ENCODE measurements around the gene THSD7A.

The THSD7A gene

GRCh38 chr7:11817111-11817740, 14.8 kb downstream of the THSD7A start:
- H3K4me3 ChIP-seq (ENCODE audit: low read length): no peak overlapping the region
- no peak for DNase-seq (ENCODE audit: low read depth)
- TF ChIP-seq, protein P1, sequence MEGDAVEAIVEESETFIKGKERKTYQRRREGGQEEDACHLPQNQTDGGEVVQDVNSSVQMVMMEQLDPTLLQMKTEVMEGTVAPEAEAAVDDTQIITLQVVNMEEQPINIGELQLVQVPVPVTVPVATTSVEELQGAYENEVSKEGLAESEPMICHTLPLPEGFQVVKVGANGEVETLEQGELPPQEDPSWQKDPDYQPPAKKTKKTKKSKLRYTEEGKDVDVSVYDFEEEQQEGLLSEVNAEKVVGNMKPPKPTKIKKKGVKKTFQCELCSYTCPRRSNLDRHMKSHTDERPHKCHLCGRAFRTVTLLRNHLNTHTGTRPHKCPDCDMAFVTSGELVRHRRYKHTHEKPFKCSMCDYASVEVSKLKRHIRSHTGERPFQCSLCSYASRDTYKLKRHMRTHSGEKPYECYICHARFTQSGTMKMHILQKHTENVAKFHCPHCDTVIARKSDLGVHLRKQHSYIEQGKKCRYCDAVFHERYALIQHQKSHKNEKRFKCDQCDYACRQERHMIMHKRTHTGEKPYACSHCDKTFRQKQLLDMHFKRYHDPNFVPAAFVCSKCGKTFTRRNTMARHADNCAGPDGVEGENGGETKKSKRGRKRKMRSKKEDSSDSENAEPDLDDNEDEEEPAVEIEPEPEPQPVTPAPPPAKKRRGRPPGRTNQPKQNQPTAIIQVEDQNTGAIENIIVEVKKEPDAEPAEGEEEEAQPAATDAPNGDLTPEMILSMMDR (IDR thresholded peaks at IDR 0.05; ENCODE audit: insufficient read depth, low read depth, low read length, missing control alignments): no peak

GRCh38 chr7:11811709-11812108, 20.3 kb downstream of the THSD7A start:
- TF ChIP-seq, protein P1 (IDR thresholded peaks at IDR 0.05; ENCODE audit: insufficient read depth, low read depth, low read length, missing control alignments): no peak
- no peak overlapping the region for H3K4me3 ChIP-seq (ENCODE audit: low read length)
- DNase-seq (ENCODE audit: low read depth): no peak

DNA sequence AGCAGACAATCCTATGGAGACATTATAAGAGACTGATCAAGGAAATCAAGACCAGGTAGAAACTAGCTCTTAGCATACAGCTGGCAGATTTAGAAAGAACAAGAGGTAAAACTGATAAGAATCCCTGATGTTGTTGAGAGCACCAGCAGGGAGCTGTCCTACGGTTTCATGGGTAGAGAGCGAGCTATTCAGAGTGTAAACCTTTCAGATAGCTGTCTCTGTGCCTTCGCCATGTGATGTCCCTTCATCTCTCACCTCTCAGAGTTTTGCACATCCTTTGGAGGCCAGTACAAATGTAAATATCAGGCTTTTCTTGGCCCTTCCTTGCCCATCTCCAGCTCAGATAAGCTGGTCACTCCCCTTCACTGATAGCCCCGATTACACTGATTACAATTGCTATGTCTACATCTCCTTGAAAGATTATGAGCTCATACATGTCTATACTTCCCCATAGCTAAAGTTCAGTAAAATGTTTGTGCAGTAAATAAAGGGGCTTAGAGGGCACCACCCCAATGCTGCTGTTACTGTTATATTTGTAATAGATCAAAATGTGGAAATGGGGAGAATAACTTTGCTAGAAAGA, 21.9 kb downstream of the THSD7A start:
- TF ChIP-seq, protein P1 (IDR thresholded peaks at IDR 0.05; ENCODE audit: insufficient read depth, low read depth, low read length, missing control alignments): no peak
- H3K4me3 ChIP-seq (ENCODE audit: low read length): no peak overlapping the region
- DNase-seq (ENCODE audit: low read depth): no peak

DNA sequence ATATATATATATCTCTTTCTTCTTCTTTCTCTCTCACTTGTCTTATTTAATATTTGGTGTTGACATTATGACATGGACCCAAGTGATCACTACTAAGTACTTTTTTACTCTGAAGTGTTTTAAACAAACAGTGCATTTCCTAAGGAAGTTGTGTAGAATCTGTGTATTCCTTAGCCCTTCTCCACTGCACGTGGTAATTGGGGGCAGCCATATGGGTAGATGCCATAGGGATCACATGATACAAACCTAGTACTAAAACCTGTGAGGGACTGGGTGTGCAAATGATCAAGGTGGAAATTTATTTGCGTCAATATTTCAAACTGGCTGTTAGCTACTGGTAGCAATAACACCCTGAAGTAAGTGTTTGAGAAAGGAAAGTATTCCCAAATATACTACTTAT, 25.0 kb downstream of the THSD7A start:
- TF ChIP-seq, protein P1 (IDR thresholded peaks at IDR 0.05; ENCODE audit: insufficient read depth, low read depth, low read length, missing control alignments): no peak
- H3K4me3 ChIP-seq (ENCODE audit: low read length): no peak overlapping the region
- no peak for DNase-seq (ENCODE audit: low read depth)

- no peak for DNase-seq (ENCODE audit: low read depth)
- TF ChIP-seq, protein P1 (IDR thresholded peaks at IDR 0.05; ENCODE audit: insufficient read depth, low read depth, low read length, missing control alignments): no peak
- H3K4me3 ChIP-seq (ENCODE audit: low read length): no peak overlapping the region
Observed at GRCh38 chr7:11804621-11805020, 27.4 kb downstream of the THSD7A start.

DNA sequence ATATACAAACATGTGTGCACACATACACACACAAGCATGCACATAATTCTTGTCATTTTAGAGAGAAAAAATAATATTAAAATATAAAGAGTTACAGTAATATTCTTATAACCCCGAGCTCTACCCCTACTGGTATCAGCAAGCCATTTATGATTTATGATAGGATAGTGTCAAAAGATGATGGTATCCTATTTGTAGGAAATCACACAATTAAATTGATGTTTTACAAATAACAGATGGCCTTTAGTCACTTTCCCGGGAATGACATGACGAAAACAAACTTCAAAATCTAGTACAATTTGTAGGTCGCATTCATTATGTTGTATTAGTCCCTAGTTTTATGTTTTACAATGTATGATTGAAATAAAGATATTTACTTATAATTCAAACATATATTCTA, 36.8 kb downstream of the THSD7A start:
- TF ChIP-seq, protein P1 (IDR thresholded peaks at IDR 0.05; ENCODE audit: insufficient read depth, low read depth, low read length, missing control alignments): no peak
- DNase-seq (ENCODE audit: low read depth): no peak

DNA sequence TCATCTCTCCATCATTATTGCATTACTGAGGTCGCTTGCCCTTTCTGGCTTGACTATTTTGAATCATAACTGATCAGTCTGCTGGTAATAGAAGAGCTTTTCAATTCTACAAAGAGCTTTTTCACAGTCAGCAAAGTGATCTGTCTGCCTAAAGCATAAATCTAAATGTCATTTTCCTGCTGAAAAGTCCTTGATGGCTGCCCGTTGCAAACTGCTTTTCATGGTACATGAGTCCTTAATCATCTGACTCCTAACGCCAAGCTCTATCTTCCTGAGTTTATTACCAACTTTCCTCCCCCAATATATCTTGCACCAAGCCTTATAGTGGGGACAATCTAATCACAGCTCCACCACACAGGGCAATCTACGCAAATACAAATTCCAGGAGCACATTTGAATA, 39.8 kb downstream of the THSD7A start:
- no peak overlapping the region for H3K4me3 ChIP-seq (ENCODE audit: low read length)
- no peak for DNase-seq (ENCODE audit: low read depth)
- TF ChIP-seq, protein P1 (IDR thresholded peaks at IDR 0.05; ENCODE audit: insufficient read depth, low read depth, low read length, missing control alignments): no peak

More for the DNA sequence above, 36.8 kb downstream of the THSD7A start:
- H3K4me3 ChIP-seq (ENCODE audit: low read length): no peak overlapping the region
